NCI-H748 (cell line): ENCODE measurements around the gene OMA1.

Experiments
- DNase-seq: peaks from one replicate; lab custom pipeline; 2025; ENCODE audit not compliant: unreplicated experiment; lab: John Stamatoyannopoulos, UW

The OMA1 gene

GRCh38 chr1:58460469-58460868, 86.1 kb downstream of the OMA1 start:
- no peak for DNase-seq

- DNase-seq = no peak
These were observed 86.6 kb downstream of the OMA1 start for GRCh38 chr1:58459911-58460310.

DNA sequence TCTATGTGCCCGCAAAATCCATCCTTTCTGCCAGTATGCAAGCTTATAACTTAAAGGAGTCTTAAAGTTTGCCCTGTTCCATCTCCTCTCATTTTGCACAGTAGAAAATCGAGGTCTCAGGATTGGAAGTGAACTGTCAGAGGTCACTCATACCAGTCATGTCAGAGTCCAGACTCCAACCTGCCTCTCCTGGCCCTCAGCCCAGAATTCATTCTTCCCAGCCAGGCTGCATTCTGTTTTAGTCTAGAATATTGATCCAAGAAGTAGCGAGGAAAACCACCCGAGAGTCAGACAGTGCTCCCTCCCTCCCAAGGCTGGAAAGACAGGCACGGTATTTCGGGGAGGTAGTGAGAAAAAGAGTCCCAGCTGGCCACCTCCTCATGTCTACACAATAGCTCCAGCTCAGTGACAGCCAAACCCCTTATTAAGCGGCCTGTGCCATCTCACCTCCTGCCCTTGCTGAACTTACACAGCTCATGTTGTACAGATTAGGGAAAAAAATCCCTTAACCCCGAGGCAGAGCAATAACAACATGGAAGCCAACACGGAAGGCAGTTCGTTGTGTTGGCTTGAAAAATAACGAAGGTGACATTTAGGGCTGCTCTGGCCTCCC, 89.4 kb downstream of the OMA1 start:
- no peak for DNase-seq

GRCh38 chr1:58456470-58456869, 90.1 kb downstream of the OMA1 start:
- DNase-seq = no peak

GRCh38 chr1:58454807-58455206, 91.7 kb downstream of the OMA1 start:
- no peak for DNase-seq

GRCh38 chr1:58454385-58454784, 92.1 kb downstream of the OMA1 start:
- no peak for DNase-seq

GRCh38 chr1:58451560-58452191, 94.8 kb downstream of the OMA1 start:
- DNase-seq = no peak

DNA sequence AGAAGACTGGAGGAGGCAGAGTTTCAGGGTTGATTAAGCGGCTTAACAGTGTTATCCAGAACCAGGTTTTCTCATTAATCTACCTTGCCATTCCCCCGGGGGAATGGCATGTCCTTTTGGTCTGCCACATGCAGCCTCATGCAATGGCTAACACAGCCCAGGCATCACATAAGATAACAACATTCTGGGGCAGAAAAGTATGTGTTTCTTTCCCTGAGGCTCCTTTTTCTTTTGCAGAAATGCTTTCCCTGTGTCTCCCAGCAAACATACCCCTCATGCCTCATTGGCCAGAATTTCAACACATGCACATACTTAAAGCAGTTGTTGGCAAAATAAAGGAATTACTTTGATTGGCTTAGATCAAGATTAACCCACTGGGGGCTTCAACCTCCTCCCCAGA, 98.6 kb downstream of the OMA1 start:
- DNase-seq = no peak

DNA sequence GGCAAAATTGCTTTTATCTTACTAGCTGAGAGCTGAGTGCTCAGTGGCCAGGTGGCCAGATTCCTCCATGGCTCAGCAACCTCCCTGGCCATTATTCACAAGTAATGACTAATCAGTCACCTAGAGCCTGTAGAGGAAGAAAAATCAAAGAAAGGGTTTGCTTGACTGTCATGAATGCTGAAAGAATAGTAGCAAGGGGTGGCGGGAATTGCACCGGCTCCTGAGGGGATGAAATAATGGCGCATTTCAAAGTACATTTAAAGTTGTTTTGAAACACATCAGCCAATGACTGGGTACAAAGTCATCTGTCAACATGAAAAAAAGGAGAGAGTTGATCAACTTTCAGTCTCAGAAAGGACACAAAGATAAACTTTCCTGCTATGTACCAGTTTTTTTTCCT, 99.5 kb downstream of the OMA1 start:
- no peak for DNase-seq

DNA sequence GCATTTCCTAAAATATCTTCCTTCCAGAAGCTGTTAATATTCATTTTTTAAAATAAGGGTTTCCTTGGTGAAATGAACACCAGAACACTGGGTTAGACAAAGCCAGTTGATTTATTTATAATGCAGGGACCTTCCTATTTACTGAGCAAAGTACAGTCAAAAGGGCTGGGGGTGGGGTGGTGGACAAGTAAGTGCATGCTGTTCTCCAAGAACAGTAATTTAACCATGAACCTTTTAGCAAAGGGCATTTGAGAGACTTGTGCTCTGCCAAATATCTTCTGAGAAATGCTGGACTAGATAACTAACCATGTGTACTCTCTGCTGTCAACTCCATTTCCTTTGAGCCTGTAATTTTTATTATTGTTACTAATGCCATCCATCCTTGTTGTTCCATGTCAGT, 100.2 kb downstream of the OMA1 start:
- DNase-seq = no peak

- DNase-seq = no peak
These were observed 102.3 kb downstream of the OMA1 start for GRCh38 chr1:58443986-58444868.

DNA sequence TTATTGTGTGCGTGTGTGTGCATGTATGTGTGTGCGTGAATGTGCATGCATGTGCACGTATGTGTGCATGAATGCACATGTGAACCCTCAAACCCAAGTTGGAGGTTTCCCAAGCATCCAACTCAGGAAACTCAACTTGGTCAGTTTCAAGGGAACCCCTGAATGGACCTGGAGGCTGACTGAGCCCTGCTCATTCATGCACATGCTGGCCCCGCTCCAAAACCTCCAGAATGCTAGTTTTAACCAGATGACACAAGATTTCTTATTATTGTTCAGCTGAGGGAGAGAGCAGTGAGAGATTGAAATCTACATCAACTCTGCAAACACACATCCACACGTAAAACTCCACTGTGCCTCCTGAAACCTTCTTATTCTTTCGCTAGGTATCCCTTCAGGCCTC, 104.4 kb downstream of the OMA1 start:
- peak; percentile 57 for DNase-seq

DNA sequence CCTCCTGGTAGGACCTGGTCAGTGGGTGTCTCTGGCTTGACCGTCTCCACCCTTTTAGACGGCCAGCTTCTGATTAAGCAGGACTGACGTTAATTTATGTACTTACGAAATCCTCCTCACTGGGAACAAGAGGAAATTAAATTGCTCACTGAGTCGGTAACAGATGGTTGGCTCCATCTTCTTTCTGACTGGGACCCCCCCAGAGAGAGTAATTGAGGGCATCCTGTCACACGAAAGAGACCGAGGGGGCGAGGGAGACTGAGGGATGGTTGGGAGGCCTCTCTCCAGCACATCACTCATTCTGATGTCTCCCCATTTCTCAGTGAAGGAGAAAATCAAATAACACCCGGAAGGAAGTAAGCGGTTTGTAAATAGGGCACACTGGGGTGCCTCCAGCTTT, 104.8 kb downstream of the OMA1 start:
- peak; percentile 57 for DNase-seq

GRCh38 chr1:58440696-58441095, 105.8 kb downstream of the OMA1 start:
- no peak for DNase-seq

- no peak for DNase-seq
These were observed 106.6 kb downstream of the OMA1 start for GRCh38 chr1:58439946-58440345.

DNA sequence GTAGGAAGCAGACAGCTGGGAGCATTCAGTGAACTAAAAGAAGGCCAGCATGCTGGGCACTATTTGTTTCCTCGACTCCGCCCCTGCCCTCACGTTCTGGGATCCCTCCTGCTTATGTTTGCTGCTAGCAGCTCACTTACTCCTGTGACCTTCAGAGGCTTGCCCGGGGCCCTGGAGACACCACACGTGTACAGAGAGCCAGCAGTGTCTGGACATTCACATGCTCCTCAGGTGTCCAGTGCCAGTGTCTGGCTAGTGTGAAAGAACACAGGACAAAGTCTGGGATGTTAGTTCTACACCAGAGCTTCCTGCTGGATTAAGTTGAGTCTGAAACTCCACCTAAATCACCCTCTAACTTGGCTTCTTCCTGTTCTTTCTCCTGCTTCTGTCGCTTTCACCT, 108.1 kb downstream of the OMA1 start:
- DNase-seq = no peak

GRCh38 chr1:58437623-58438022, 108.9 kb downstream of the OMA1 start:
- no peak for DNase-seq

GRCh38 chr1:58436615-58437297, 109.8 kb downstream of the OMA1 start:
- DNase-seq = no peak

GRCh38 chr1:58435376-58435775, 111.2 kb downstream of the OMA1 start:
- DNase-seq = no peak

DNA sequence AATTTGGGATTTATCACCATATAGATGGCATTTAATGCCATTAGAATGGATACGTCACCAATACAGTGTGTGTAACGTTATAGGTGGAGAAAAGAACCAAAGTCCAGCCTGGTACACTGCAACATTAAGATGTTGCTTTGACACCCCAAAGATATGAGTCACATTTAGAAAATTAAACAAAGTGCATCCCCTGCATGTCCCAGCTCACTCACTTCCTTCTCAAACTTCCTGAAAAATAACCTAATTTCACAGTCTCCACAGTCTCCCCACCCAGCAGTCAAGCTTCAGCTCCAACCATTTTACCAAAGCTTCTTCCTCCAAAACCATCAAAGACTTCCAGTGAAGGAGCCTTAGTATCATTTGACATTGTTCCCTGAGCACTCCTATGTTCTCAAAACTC, 111.9 kb downstream of the OMA1 start:
- no peak for DNase-seq

- DNase-seq = no peak
These were observed 112.3 kb downstream of the OMA1 start for GRCh38 chr1:58434181-58434580.
